IMR-90 (cell line): ENCODE data around the gene RAB26. TPM values are rescaled to one million over a fixed set of nuclear protein-coding genes. Genes with fewer than 3 reads are reported as not detected.
"Not testable (repeated sequence)": the region's sequence is repeated elsewhere in the genome, so short reads cannot be mapped to it uniquely, and the experiment has no call there.

Source experiments
- ATAC-seq: fragments of 200-7000 bp; cut with Tn5 transposase; 2 replicates; pipeline ENCODE4 v1.9.1; 2020; ENCODE audit warnings: low read depth, mild to moderate bottlenecking, moderate library complexity
- BruUV-seq: library from RNA; stranded (reverse); fragments of 400-500 nt; replicated peaks from 2 replicates; lab custom pipeline; 2021; lab: Mats Ljungman, UMichigan
- CTCF ChIA-PET: fragments of 300-600 bp; formaldehyde crosslinking; extraction: SDS; loops from one replicate; lab custom pipeline; 2021; ENCODE audit warnings: antibody characterized with exemption; lab: Yijun Ruan, JAX
- POLR2A ChIA-PET: fragments of 300-600 bp; sonication (Branson Sonifier 250); formaldehyde crosslinking; loops from one replicate; lab custom pipeline; 2022; ENCODE audit warnings: antibody characterized with exemption; ENCODE audit not compliant: unreplicated experiment; lab: Charles Lee
- DNase-seq: peaks from one replicate; pipeline ENCODE4 v3.0.0; 2013
- H2AFZ ChIP-seq: replicated peaks from 2 replicates; pipeline ENCODE3; 2013; ENCODE audit warnings: low read length, mild to moderate bottlenecking; ENCODE audit not compliant: poor library complexity
- H2AK5ac ChIP-seq: 2 replicates; pipeline ENCODE4 v1.6.1; 2013; ENCODE audit warnings: low read depth, low read length, inconsistent platforms
- H2AK9ac ChIP-seq: replicated peaks from 2 replicates; pipeline ENCODE3; 2013; ENCODE audit warnings: mild to moderate bottlenecking, low read depth, low read length, moderate library complexity; ENCODE audit not compliant: poor library complexity
- H2BK120ac ChIP-seq: 2 replicates; pipeline ENCODE4 v1.6.1; 2013; ENCODE audit warnings: low read depth, low read length, inconsistent platforms
- H2BK15ac ChIP-seq: 3 replicates; pipeline ENCODE4 v1.6.1; 2013; ENCODE audit warnings: low read depth, low read length, inconsistent platforms
- H2BK20ac ChIP-seq: 2 replicates; pipeline ENCODE4 v1.6.1; 2013; ENCODE audit warnings: low read depth, mild to moderate bottlenecking, inconsistent platforms, low read length, moderate library complexity
- H2BK5ac ChIP-seq: 2 replicates; pipeline ENCODE4 v1.6.1; 2013; ENCODE audit warnings: mild to moderate bottlenecking, low read depth, low read length, inconsistent platforms; ENCODE audit not compliant: poor library complexity, severe bottlenecking
- H3K14ac ChIP-seq: replicated peaks from 2 replicates; pipeline ENCODE4 v1.6.1; 2013; ENCODE audit warnings: low read depth, low read length, inconsistent platforms
- H3K18ac ChIP-seq: 2 replicates; pipeline ENCODE4 v1.6.1; 2013; ENCODE audit warnings: low read depth, low read length, control low read depth
- H3K23ac ChIP-seq: 2 replicates; pipeline ENCODE4 v1.6.1; 2013; ENCODE audit warnings: low read depth, low read length, inconsistent platforms
- H3K27ac ChIP-seq: 2 replicates; pipeline ENCODE4 v1.5.1; 2013; ENCODE audit warnings: mild to moderate bottlenecking, control low read depth, low read length; ENCODE audit not compliant: insufficient read depth
- H3K27me3 ChIP-seq: 2 replicates; pipeline ENCODE4 v1.6.1; 2013; ENCODE audit warnings: low read length; ENCODE audit not compliant: control insufficient read depth, insufficient read depth
- H3K36me3 ChIP-seq: 2 replicates; pipeline ENCODE4 v1.6.1; 2013; ENCODE audit warnings: low read length, mixed read lengths; ENCODE audit not compliant: control insufficient read depth, insufficient read depth
- H3K4ac ChIP-seq: 2 replicates; pipeline ENCODE4 v1.6.1; 2013; ENCODE audit warnings: low read depth, low read length, inconsistent platforms
- H3K4me1 ChIP-seq: 2 replicates; pipeline ENCODE4 v1.6.1; 2013; ENCODE audit warnings: low read length, mixed read lengths; ENCODE audit not compliant: control insufficient read depth, insufficient read depth
- H3K4me2 ChIP-seq: 2 replicates; pipeline ENCODE4 v1.6.1; 2013; ENCODE audit warnings: low read depth, mild to moderate bottlenecking, control low read depth, low read length, moderate library complexity
- H3K4me3 ChIP-seq: 2 replicates; pipeline ENCODE4 v1.5.1; 2013; ENCODE audit warnings: low read depth, mild to moderate bottlenecking, control low read depth, low read length, moderate library complexity; ENCODE audit not compliant: insufficient read depth
- H3K56ac ChIP-seq: 2 replicates; pipeline ENCODE4 v1.6.1; 2013; ENCODE audit warnings: low read length, inconsistent platforms; ENCODE audit not compliant: insufficient read depth; ENCODE audit errors: extremely low read depth
- H3K79me1 ChIP-seq, 2 experiments: 2 replicates each; pipeline ENCODE4 v1.6.1; 2013; ENCODE audit warnings: low read length in 2 of 2, inconsistent platforms in 1 of 2, low read depth in 1 of 2
- H3K9ac ChIP-seq: 2 replicates; pipeline ENCODE4 v1.6.1; 2013; ENCODE audit warnings: low read depth, low read length, control low read depth
- H3K9me1 ChIP-seq: 2 replicates; pipeline ENCODE4 v1.6.1; 2013; ENCODE audit warnings: low read length, inconsistent platforms; ENCODE audit not compliant: insufficient read depth
- H3K9me3 ChIP-seq: 2 replicates; pipeline ENCODE4 v1.6.1; 2013; ENCODE audit warnings: low read length; ENCODE audit not compliant: control insufficient read depth, insufficient read depth
- H4K20me1 ChIP-seq: 2 replicates; pipeline ENCODE4 v1.6.1; 2013; ENCODE audit warnings: low read length, inconsistent platforms; ENCODE audit not compliant: insufficient read depth
- H4K5ac ChIP-seq: 2 replicates; pipeline ENCODE4 v1.6.1; 2013; ENCODE audit warnings: mild to moderate bottlenecking, low read depth, low read length, control low read depth
- H4K8ac ChIP-seq, 2 experiments: 2 replicates each; pipeline ENCODE4 v1.6.1; 2013; ENCODE audit warnings: low read depth in 2 of 2, low read length in 2 of 2, control low read depth in 1 of 2, inconsistent platforms in 1 of 2
- H4K91ac ChIP-seq: 2 replicates; pipeline ENCODE4 v1.6.1; 2013; ENCODE audit warnings: low read depth, low read length, inconsistent platforms; ENCODE audit not compliant: insufficient read depth
- WGBS, 2 experiments: methylation state at CpG; one replicate each; pipeline versions ENCODE4 v1.1.5 to v1.1.7; 2013; ENCODE audit warnings: missing lambda C conversion rate in 2 of 2; ENCODE audit not compliant: insufficient read length in 1 of 2; ENCODE audit errors: extremely low coverage in 2 of 2; 5-methylcytosine and 5-hydroxymethylcytosine counted together
- dilution Hi-C: fragments of 300-500 bp; cut with HindIII; formaldehyde crosslinking; loops from one replicate; pipeline ENCODE4 v1.14.3; 2018; ENCODE audit warnings: low sequenced_read_pairs; ENCODE audit not compliant: unreplicated experiment
- in situ Hi-C: fragments of 300-500 bp; cut with MboI; formaldehyde crosslinking; loops from 3 replicates; pipeline ENCODE4 v1.14.3; 2019; ENCODE audit warnings: low sequenced_read_pairs, inconsistent platforms, mixed read lengths
- intact Hi-C: fragments of 100-400 bp; cut with micrococcal nuclease; formaldehyde crosslinking; loops from 2 replicates; pipeline ENCODE4 v1.10.0; 2022
- polyA plus RNA-seq, 3 experiments: library from polyadenylated mRNA; depleted of rRNA; stranded (reverse); fragments of >200 nt; gene quantifications; 2 replicates each; pipeline ENCODE4 v1.2.3, GENCODE V29; 2012; ENCODE audit warnings: low replicate concordance in 1 of 3
- total RNA-seq: library from RNA; depleted of rRNA; stranded (reverse); fragments of >200 nt; gene quantifications from 2 replicates; pipeline ENCODE4 v1.2.3, GENCODE V29; 2012

The RAB26 gene
- total and polyA plus RNA-seq, 2 of the 4 experiments (the other 2 are of a cell fraction): 1.1 to 4.5 TPM

- WGBS, 2 experiments: 97% methylated on average over 51 of the region's 73 CpGs; no CpG with 5 or more reads in 1 of the 2 experiments
- H2BK120ac ChIP-seq, intact Hi-C loops, H3K27me3 ChIP-seq, DNase-seq, H3K4me3 ChIP-seq, H3K14ac ChIP-seq, H3K18ac ChIP-seq, BruUV-seq, H2BK15ac ChIP-seq, ATAC-seq, H3K9me3 ChIP-seq, H3K4me1 ChIP-seq, H3K79me1 ChIP-seq, dilution Hi-C loops, H2AFZ ChIP-seq, H3K9ac ChIP-seq, H3K23ac ChIP-seq, H3K4ac ChIP-seq, H4K8ac ChIP-seq, H3K4me2 ChIP-seq, POLR2A ChIA-PET, H3K9me1 ChIP-seq, H4K20me1 ChIP-seq, CTCF ChIA-PET, H2AK9ac ChIP-seq, H2AK5ac ChIP-seq, H3K27ac ChIP-seq, in situ Hi-C loops, H3K56ac ChIP-seq, H4K5ac ChIP-seq, H2BK5ac ChIP-seq, H4K91ac ChIP-seq, H2BK20ac ChIP-seq: not testable (repeated sequence)
- peaks cover 49% of the 10 kb centered on the region for H3K36me3 ChIP-seq
These were observed 39.8 kb upstream of the RAB26 start for GRCh38 chr16:2108446-2109270.

- ATAC-seq, H3K4me2 ChIP-seq, H4K5ac ChIP-seq, H3K23ac ChIP-seq, H2BK5ac ChIP-seq, H4K91ac ChIP-seq, H3K14ac ChIP-seq, H2AK5ac ChIP-seq, H3K9me3 ChIP-seq, dilution Hi-C loops, CTCF ChIA-PET, H3K4me3 ChIP-seq, H2BK15ac ChIP-seq, H3K4me1 ChIP-seq, H3K4ac ChIP-seq, H3K18ac ChIP-seq, in situ Hi-C loops, H4K8ac ChIP-seq, H2AFZ ChIP-seq, H4K20me1 ChIP-seq, DNase-seq, intact Hi-C loops, H3K27ac ChIP-seq, H3K79me1 ChIP-seq, H2AK9ac ChIP-seq, POLR2A ChIA-PET, H2BK120ac ChIP-seq, H3K27me3 ChIP-seq, H3K56ac ChIP-seq, BruUV-seq, H3K9ac ChIP-seq, H3K9me1 ChIP-seq, H2BK20ac ChIP-seq: not testable (repeated sequence)
- H3K36me3 ChIP-seq: peaks cover 51% of the 10 kb centered on the region
- 98% methylated on average over 14 of the region's 25 CpGs; no CpG with 5 or more reads in 1 of the 2 experiments for WGBS, 2 experiments
These were observed 39.2 kb upstream of the RAB26 start for GRCh38 chr16:2109271-2109580.
